ENCODE results near the gene CCDC78. TPM values are rescaled to one million over a fixed set of nuclear protein-coding genes. Genes with fewer than 3 reads are reported as not detected.

CCDC78 gene
- polyA plus RNA-seq, 1 donor from 2014 or later: 10.7 TPM

- Histone ChIP-seq H4K20me1 (ENCODE audit: insufficient read depth) (no peaks in the 10 kb centered on the region), H3K9ac (ENCODE audit: low read length) (peak within 1 kb of the TSS; percentile 90), H3K4me3 (ENCODE audit: low read length) (peak within 1 kb of the TSS; percentile 95), H3K36me3 (ENCODE audit: insufficient read depth, low read length) (no peaks in the 10 kb centered on the region), H3K9me2 (ENCODE audit: insufficient read depth, low read length) (no peaks in the 10 kb centered on the region), H3K4me2 (ENCODE audit: low read length) (peak within 1 kb of the TSS; percentile 96), H3K9me3 (ENCODE audit: low read length) (no peaks in the 10 kb centered on the region), H3K79me2 (replicated peaks; ENCODE audit: insufficient read depth, low read length) (peaks cover 10% of the 10 kb centered on the region), H3K27ac (ENCODE audit: low read length) (peak within 1 kb of the TSS; percentile 89), H2AFZ (ENCODE audit: low read depth, low read length) (peak within 1 kb of the TSS; percentile 2), H3F3A (ENCODE audit: insufficient read depth, low read length, poor library complexity, severe bottlenecking) (no peaks in the 10 kb centered on the region), H3K27me3 (ENCODE audit: insufficient read depth, low read depth, low read length) (no peaks in the 10 kb centered on the region)
- TF ChIP-seq POLR2AphosphoS5 (IDR thresholded peaks at IDR 0.05) (peak; percentile 65), RAD21 (conservative IDR thresholded peaks at IDR 0.05) (no peak), EZH2 (IDR thresholded peaks at IDR 0.05; ENCODE audit: borderline replicate concordance, insufficient read depth, low read length, poor library complexity, severe bottlenecking) (no peak), EP300 (conservative IDR thresholded peaks at IDR 0.05; ENCODE audit: poor library complexity, severe bottlenecking) (peak; percentile 30), CTCF (IDR thresholded peaks at IDR 0.05; ENCODE audit: poor library complexity, severe bottlenecking) (no peak), TAF1 (IDR thresholded peaks at IDR 0.05; ENCODE audit: low read depth) (no peak), MXI1 (conservative IDR thresholded peaks at IDR 0.05; ENCODE audit: poor library complexity, severe bottlenecking) (peak; percentile 90)
Measured at GRCh38 chr16:720990-721764, 5.1 kb downstream of the CCDC78 start, which contains the start of gene ANTKMT. TSS of gene ANTKMT (plus strand) at chr16:721146. CDS start at chr16:721275, 129 bp downstream.

- Histone ChIP-seq H3K27ac (ENCODE audit: low read length) (peak overlapping the region; percentile 89), H3K9me2 (ENCODE audit: insufficient read depth, low read length) (no peaks in the 10 kb centered on the region), H2AFZ (ENCODE audit: low read depth, low read length) (peak overlapping the region; percentile 2), H3K9me3 (ENCODE audit: low read length) (no peaks in the 10 kb centered on the region), H3F3A (ENCODE audit: insufficient read depth, low read length, poor library complexity, severe bottlenecking) (no peaks in the 10 kb centered on the region), H3K4me3 (ENCODE audit: low read length) (peak overlapping the region; percentile 95), H4K20me1 (ENCODE audit: insufficient read depth) (no peaks in the 10 kb centered on the region), H3K79me2 (replicated peaks; ENCODE audit: insufficient read depth, low read length) (peaks cover 10% of the 10 kb centered on the region), H3K36me3 (ENCODE audit: insufficient read depth, low read length) (no peaks in the 10 kb centered on the region), H3K9ac (ENCODE audit: low read length) (peak overlapping the region; percentile 90), H3K27me3 (ENCODE audit: insufficient read depth, low read depth, low read length) (no peaks in the 10 kb centered on the region), H3K4me2 (ENCODE audit: low read length) (peak overlapping the region; percentile 96)
- TF ChIP-seq RAD21 (conservative IDR thresholded peaks at IDR 0.05) (no peak), SMC3 (conservative IDR thresholded peaks at IDR 0.05; ENCODE audit: poor library complexity) (no peak), EZH2 (IDR thresholded peaks at IDR 0.05; ENCODE audit: borderline replicate concordance, insufficient read depth, low read length, poor library complexity, severe bottlenecking) (no peak), MXI1 (conservative IDR thresholded peaks at IDR 0.05; ENCODE audit: poor library complexity, severe bottlenecking) (no peak), CTCF (IDR thresholded peaks at IDR 0.05; ENCODE audit: poor library complexity, severe bottlenecking) (peak; percentile 47)
- TF ChIP-seq, protein P1, sequence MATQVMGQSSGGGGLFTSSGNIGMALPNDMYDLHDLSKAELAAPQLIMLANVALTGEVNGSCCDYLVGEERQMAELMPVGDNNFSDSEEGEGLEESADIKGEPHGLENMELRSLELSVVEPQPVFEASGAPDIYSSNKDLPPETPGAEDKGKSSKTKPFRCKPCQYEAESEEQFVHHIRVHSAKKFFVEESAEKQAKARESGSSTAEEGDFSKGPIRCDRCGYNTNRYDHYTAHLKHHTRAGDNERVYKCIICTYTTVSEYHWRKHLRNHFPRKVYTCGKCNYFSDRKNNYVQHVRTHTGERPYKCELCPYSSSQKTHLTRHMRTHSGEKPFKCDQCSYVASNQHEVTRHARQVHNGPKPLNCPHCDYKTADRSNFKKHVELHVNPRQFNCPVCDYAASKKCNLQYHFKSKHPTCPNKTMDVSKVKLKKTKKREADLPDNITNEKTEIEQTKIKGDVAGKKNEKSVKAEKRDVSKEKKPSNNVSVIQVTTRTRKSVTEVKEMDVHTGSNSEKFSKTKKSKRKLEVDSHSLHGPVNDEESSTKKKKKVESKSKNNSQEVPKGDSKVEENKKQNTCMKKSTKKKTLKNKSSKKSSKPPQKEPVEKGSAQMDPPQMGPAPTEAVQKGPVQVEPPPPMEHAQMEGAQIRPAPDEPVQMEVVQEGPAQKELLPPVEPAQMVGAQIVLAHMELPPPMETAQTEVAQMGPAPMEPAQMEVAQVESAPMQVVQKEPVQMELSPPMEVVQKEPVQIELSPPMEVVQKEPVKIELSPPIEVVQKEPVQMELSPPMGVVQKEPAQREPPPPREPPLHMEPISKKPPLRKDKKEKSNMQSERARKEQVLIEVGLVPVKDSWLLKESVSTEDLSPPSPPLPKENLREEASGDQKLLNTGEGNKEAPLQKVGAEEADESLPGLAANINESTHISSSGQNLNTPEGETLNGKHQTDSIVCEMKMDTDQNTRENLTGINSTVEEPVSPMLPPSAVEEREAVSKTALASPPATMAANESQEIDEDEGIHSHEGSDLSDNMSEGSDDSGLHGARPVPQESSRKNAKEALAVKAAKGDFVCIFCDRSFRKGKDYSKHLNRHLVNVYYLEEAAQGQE (IDR thresholded peaks at IDR 0.05; ENCODE audit: borderline replicate concordance): peak; percentile 14
Measured at GRCh38 chr16:720447-720989, 5.7 kb downstream of the CCDC78 start.

Data from neural cell (in vitro differentiated cells).